Esophagus mucosa (tissue), 1 donor: Measurements from ENCODE around the gene SLC9B1. TPM values are rescaled to one million over a fixed set of nuclear protein-coding genes. Genes with fewer than 3 reads are reported as not detected.

Source experiments
- ATAC-seq: fragments of 200-7000 bp; cut with Tn5 transposase; one replicate; pipeline ENCODE4 v1.9.1; 2020
- total RNA-seq: library from RNA; stranded (reverse); gene quantifications from one replicate; pipeline ENCODE4 v1.2.4, GENCODE V29; 2023
- donor health status: DM: yes; HTN: yes; CAD: no.

Gene SLC9B1, protein sequence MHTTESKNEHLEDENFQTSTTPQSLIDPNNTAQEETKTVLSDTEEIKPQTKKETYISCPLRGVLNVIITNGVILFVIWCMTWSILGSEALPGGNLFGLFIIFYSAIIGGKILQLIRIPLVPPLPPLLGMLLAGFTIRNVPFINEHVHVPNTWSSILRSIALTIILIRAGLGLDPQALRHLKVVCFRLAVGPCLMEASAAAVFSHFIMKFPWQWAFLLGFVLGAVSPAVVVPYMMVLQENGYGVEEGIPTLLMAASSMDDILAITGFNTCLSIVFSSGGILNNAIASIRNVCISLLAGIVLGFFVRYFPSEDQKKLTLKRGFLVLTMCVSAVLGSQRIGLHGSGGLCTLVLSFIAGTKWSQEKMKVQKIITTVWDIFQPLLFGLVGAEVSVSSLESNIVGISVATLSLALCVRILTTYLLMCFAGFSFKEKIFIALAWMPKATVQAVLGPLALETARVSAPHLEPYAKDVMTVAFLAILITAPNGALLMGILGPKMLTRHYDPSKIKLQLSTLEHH
- total RNA-seq: 0.28 TPM

DNA sequence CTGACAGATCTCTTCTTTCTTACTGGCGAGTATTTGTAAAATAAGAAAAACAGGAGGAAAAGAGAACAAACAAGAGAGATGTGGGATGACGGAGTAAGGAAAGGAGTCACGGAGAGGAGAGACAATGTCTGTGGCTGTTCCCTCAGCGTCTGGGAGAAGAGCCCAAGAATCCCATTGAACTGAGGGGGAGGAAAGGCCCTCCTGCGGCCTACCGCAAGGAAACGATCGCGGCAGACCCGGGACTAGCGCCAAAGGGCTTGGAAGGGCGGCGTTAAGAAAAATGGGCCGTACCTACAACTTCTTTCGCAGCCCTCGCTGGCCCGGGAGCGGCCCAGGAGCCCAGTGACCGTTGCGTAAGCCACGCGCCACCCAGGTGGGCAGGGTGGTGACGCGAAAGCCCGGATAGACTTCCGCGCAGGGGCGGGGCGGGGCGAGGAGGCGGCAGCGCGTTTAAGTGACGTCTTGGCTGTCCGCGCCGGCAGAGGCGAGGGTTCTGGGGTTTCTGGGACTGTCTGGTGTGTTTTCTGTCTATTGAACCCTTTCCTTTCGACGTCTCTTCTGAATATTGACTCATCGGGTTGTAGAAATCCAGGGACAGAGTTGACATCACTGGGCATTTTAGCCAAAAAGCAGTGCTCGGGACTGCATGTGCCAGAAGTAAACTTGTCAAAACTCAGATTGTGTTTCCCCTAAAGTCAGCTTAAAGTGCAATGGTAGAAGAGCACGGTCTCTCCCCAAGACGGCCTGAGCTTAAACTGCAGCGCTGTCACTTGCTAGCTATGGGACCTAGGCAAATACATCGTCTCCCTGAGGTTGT lies at the start of gene SLC9B1:
Gene SLC9B1 (minus strand): TSS at position 398 of the 817 bp plus-strand sequence. CDS start 27,994 bp downstream, outside the sequence.
- ATAC-seq: peak; percentile 100

DNA sequence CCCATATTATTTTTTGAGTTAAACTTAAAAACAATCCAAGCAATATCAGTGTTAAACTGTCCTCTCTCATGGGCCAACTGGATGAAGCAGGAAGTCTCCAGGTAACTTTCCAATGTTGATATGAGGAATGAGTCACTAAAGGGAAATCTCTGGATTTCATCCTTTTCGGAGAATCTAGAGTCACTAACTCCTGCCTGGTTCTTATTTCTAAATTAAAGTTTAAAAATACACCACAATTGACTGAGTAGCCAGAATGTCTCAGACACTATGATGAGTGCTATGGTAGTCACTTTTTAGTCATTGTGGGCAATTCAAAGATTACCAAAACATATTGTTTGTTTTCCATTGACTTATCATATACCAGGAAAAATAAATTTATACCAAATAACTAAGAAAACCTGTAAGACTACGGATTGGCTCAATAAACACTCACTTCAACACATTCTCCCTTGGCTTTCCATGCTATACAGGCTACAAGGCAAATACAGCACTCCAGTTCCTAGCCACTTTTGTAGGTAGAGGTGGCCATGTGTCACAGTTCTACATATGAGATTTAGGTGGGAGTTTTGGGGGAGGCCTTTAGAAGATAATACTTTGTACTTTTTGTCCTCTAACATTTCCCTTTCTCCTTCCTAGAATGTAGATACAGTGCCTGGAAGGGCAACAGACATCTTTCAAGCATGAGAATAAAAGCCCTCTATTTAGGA lies 48.5 kb upstream of the SLC9B1 start:
- ATAC-seq: no peak

DNA sequence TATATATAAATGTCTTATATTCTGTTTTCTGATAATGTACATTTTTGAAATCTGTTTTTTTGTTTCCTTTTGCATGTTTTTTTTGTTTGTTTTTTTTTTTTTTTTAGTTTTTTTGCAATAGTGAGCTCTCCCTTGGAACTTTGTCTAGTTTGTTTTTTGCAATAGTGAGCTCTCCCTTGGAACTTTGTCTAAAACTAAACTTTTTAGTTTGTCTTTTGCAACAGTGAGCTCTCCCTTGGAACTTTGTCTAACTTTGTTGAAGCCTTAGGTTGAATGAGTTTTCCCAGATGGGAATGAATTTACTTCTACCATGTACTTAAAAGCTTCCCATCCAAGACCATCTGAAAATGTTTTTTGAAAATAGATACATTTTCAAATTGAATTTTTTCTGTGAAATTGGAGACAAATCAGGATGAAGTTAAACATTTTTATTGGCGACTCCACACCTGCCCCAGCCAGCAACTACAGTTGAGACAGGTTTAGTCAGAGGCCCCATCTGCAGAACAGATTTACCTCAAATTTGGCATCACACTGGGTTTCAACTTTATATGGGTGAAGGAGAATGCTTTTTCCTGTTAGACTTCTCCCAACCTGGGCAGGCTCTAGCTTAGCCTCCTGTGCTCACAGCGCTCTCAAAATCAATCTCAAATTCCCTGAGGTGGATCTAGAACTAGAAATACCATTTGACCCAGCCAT lies 41.1 kb upstream of the SLC9B1 start:
- no peak for ATAC-seq

DNA sequence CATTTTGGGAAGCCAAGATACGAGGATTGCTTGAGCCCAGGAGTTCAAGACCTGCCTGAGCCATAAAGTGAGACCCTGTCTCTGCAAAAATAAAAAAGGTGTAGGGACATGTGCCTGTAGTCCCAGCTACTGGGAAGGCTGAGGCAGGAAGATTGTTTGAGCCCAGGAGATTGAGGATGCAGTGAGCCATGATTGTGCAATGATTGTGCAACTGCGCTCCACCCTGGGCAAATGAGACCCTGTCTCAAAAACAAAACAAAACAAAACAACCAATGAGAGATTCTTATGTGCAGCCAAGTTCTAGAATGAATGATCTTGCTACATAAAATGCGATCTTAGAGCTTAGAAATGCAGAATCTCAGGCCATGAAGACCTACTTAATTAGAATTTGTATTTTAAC lies 34.5 kb upstream of the SLC9B1 start:
- no peak for ATAC-seq

DNA sequence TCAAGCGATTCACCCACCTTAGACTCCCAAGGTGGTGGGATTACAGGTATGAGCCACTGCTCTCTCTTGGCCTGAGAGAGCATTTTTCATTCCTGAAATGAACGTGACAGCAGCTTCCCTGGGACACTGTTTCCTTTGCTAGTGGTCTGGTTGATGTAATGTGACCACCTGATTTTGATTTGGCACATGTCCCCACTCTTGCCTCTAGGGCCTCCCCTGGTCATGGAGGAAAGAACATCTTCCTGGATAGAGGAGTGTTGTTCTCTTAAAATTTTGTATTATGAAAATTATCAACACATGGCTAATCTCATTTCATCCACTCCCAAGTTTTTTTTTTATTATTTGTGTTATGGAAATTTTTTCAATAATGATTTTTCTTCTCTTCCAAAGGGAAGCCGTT lies 33.3 kb upstream of the SLC9B1 start:
- ATAC-seq: no peak

DNA sequence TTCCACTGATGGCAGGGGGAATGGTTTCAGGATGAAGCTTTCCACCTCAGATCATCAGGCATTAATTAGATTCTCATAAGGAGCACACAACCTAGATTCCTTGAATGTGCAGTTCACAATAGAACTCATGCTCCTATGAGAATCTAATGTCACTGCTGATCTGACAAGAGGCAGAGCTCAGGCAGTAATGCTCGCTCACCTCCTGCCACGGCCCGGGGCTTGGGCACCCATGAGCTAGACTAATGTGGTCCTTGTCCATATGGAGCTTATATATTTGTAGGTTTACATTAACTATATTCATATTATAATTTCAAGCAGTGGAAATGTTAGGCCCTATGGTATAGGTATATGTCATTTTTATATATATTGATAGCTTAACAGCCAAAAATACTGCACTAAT lies 32.6 kb upstream of the SLC9B1 start:
- no peak for ATAC-seq

DNA sequence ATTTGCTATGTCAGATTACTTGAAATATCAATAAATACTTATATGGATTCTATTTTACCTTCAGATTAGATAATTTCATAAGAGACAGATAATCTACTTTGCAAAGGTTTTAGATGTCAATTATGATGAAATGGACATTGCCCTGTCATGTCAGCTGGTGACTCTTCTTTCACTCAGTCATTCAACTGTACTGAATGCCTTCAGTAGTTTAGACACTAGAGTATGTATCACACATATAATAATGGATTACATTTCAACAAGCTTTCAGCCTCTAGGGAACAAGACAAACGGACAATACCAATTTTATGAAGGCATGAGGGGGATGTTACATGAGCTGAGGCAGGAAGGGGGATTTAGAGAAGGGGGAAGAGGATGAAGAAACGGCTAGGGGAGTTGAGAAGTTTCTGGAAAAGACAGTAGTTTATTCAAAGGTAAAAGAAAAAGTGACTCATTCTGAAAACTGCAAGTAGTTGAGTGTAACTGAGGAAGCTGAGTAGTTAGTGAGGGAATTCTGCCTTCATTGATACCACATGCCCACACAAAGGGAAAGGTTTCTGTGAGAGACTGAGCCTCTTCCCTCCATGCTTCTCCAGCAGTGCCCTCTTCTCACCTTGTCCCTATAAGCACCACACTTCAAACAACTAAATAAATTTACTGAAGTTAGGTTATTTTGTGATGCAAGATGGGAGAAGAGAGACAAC lies 31.4 kb upstream of the SLC9B1 start:
- ATAC-seq: no peak

DNA sequence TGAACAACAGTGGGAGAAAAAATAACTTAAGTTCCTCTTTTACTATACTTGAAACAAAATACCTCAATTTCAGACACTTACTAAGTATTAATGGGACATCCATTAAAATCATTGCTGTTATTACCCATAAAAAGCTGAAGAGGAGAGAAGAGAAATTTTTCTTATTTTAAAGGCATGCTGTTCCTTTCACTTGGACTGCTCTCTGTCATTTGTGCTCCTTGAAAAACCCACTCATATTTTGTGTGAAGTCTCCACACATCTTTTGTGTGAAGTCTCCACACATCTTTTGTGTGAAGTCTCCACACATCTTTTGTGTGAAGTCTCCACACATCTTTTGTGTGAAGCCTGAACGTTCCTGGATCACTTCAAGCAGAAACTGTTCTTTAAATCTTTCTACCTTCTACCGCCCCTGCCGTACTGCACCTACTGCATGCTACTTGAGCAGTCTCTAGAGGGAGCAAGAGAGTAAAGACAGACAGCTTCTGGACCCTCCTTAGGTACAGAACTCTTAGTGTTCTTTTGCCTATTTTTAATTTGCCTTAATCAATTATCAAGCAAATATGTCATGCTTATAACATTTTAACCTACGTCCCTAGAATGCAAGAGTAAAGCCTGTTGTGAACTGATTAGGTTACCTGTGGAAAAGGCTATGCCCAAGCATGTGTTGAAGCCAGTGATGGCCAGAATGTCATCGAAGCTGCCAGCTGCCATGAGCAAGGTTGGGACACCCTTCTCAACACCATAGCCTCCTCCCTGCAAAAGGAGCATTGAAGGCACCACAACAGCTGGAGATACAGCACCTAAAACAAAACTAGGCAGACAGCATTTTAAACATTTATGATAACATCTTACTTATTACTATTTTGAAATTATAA lies 27.1 kb upstream of the SLC9B1 start:
- ATAC-seq: peak; percentile 61

DNA sequence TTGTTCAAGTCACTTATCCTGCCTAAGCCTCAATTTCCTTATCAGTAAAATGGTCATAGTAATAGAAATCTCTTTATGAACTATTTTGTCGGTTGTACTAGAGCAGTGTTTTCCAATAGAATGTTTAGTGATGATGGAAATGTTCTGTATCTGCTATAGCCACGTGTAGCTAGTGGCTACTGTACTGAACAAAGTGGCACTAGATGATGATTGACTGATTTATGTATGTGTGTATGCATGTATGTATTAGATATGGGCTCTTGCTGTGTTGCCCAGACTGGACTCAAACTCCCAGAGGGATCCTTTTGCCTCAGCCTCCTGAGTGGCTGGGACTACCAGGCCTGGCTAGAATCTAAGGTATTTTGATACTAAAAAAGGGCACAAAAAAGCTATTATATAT lies 24.7 kb upstream of the SLC9B1 start:
- no peak for ATAC-seq

DNA sequence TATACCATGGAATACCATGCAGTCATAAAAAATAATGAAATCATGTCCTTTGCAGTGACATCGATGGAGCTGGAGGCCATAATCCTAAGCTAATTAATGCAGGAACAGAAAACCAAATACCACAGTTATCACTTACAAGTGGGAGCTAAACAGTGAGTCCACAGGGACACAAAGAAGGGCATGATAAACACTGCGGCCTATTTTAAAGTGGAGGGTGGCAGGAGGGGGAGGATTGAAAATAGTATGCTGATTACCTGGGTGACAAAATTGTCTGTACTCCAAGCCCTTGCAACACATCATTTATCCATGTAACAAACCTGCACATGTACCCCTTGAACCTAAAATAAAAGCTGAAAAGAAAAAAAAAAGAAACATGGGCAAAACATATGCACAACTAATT lies 16.7 kb upstream of the SLC9B1 start:
- no peak for ATAC-seq

DNA sequence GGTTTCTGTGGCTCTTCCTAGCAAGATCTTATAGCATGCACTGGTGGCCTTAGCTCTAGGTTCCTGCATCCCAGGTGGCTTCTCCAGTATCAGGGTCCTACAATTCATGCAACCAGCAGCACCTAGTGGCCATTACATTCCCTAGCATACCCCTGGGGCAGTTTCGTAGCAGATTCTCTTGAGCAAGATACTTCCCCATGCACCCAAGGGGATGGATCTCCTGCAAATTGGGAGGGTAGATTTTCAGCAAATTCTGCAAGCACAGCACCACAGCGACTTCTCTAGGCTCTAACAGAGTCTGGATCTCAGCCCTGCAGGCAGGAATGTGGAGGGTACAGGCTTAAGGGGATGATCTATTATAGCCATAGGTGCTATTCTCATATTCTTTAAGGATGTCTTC lies 13.1 kb upstream of the SLC9B1 start:
- no peak for ATAC-seq

DNA sequence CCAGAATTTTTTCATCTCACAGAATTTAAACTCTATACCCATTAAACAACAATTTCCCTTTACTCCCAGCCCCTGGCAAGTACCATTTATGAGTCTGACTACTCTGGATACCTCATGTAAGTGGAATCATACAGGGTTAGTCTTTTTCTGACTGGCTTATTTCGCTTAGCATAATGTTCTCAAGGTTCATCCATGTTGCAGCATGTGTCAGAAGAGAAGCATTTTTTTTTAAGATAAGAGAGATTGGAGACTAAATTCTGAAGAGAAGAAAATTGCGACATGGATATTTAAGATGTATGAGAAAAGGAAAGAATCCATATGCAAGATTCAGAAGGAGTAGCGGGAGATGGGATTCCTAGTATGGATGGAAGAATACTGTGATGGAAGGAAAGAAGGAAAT lies 11.3 kb upstream of the SLC9B1 start:
- no peak for ATAC-seq

DNA sequence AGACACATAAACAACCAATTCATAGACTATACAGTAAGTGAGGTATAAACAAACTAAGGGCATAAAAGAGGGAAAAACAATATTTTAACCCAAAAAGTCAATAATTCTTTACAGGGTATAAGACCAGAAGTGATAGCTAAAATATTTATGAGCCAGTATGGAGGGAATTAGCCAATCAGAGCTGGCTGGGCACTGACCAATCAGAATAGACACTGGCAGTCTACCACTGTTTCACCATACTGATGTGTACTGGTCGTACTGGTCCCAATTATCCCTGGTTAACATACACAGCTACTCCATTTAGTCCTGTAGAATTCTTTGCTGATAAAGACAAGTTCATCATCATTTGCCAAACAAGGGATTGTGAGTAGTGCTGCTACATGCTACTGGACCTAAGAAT lies 9.8 kb upstream of the SLC9B1 start:
- ATAC-seq: no peak

DNA sequence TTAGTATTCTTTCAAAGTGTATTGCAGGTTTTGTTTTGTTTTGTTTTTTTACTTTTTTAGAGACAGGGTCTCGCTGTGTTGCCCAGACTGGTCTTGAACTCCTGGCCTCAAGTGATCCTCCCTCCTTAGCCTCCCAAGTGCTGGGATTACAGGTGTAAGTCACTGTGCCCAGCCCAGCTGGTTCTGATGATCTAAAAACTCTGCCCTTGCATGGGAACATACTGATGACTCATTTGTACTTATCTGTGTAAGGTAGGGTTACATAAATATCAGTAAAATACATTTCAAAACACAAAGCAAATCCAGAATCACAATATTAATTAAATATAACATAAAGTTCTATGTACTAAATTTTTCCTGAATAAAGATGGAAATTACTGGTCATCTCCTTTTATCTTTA lies 7.4 kb upstream of the SLC9B1 start:
- no peak for ATAC-seq

DNA sequence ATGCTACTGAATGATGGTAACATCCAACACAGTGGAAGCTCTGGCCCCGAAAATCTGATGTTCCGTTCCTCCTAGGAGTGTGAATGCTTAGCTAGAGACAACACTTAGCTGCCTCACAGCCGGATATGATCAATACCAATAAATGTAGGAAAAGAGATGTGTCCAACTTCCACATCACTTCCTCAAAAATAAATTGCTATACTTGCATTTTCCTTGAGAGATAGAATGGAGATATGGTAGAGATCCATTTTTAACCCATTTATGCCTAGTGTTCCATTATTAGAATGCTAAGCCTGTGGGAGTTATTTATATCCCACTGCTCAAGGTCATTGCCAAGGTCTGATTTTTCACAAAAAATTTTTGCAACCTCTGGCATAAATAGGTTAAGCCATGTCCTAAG lies 5.5 kb upstream of the SLC9B1 start:
- no peak for ATAC-seq

DNA sequence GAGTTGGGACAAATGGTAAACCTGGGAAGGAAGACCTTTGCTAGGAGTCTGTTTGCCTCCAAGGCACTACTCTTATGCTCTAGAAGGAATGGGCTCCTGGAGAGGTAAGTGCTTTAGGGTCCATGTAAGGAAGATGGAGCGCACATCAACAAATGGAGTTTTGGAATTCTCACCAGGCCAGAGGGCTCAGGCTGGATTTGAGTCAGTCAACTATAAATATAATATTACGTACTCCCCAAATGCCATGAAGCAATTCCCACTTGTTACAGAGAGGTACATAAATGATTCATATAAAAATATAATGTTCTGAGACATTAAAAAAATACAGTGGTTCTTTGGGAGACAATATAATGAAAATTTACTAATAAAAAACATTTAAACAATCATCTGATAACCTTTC lies 1.6 kb upstream of the SLC9B1 start:
- no peak for ATAC-seq

DNA sequence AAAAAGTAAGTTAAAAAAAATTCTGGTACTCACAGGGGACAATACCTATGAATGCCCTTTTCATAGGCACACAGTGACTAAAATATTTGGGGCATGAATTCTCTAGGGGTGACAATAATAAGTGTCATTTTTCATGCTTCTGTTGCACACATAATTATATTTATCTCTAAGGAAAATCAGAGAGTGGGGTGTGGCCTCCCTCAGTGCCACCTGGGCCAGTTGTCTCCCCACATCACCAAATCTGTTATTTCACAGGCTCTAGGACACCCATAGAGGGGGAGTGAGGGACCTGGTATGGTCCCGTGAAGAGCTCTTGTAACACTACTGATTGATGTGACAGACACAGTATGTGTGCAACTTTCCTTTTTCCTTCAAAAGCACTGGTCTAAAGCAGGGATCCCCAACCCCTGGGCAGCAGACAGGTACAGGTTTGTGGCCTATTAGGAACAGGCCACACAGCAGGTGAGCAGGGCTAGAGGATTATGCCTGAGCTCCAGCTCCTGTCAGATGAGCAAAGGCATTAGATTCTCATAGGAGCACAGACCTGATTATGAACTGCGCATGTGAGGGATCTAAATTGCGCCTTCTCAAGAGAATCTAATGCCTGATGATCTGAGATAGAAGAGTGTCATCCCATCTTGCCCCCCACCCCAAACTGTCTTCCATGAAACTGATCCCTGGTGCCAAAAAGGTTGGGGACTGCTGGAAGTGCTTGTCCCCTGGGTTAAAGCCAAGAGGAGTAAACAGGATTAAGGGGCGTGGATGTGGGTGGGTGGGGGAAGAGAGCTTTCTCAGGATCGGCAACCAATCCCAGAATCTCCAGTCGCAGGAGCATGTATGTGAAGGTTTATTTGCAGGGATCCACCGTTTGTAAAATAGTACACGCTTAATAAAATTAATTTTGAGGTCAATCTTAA lies 856 bp downstream of the SLC9B1 start:
- peak; percentile 21 for ATAC-seq

DNA sequence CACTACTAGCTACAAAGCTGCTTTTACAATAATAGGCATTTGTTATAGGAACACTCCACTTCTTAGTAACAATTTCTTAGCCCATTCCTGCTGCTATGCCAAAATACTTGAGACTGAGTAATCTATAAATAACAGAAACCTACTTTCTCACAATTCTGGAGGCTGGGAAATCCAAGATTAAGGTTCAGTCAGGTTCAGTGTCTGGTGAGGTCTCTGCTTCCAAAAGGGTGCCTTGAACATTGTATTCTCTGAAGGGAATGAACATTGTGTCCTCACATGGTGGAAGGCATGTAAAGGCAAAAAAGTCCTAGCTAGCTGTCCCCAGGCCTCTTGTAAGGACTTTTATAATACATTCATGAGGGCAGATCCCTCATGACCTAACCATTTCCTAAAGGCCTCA lies 7.0 kb downstream of the SLC9B1 start:
- no peak for ATAC-seq

DNA sequence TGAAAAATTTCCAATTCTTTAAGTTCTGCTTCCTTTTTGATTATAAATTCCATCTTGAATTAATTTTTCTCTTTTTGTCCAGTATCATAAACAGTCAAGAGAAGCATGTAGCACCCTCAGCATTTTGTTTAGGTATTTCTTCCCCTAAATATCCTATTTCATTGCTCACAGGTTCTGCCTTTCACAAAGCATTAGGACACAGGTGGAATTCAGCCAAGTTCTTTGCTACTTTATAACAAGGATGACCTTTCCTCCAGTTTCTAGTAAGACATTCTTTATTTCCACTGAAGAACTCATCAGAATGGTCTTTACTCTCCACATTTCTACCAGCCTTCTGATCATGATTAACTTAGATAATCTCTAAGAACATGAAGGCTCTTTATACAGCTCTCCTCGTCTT lies 7.4 kb downstream of the SLC9B1 start:
- ATAC-seq: no peak
